ENCODE measurements around the gene CHMP2A.

GRCh38 chr19:58550362-58551122 lies 4.4 kb downstream of the CHMP2A start:
- TF ChIP-seq CTCF (IDR thresholded peaks at IDR 0.05), result no peak
- no peak for TF ChIP-seq EP300 (IDR thresholded peaks at IDR 0.05; ENCODE audit: low read depth)
- no peak for TF ChIP-seq POLR2A (IDR thresholded peaks at IDR 0.05)
- TF ChIP-seq POLR2AphosphoS5 (IDR thresholded peaks at IDR 0.05), result no peak
